Measurements from ENCODE around the gene CTDSPL.

GRCh38 chr3:37946531-37946889, 84.8 kb downstream of the CTDSPL start:
- TF ChIP-seq POLR2AphosphoS5 (IDR thresholded peaks at IDR 0.05; ENCODE audit: low read depth, low read length) (no peak), CTCF (IDR thresholded peaks at IDR 0.05) (no peak), REST (IDR thresholded peaks at IDR 0.05; ENCODE audit: insufficient read depth in 1 of 2, low read depth in 2 of 2, low read length in 1 of 2) (no peak), TCF7L2 (IDR thresholded peaks at IDR 0.05; ENCODE audit: low read depth, low read length) (no peak)
